Cardiac ventricle fibroblast (primary cell): ENCODE measurements around the gene SIRPG. TPM values are rescaled to one million over a fixed set of nuclear protein-coding genes. Genes with fewer than 3 reads are reported as not detected.

ENCODE experiments used
- total RNA-seq: library from RNA; depleted of rRNA; stranded (reverse); fragments of >200 nt; gene quantifications from 2 replicates; pipeline ENCODE4 v1.2.3, GENCODE V29; 2015

The SIRPG gene
- total RNA-seq = not detected in 2 replicates

GRCh38 chr20:1657556-1658334 is at the start of gene SIRPG:
TSS of gene SIRPG (minus strand) at chr20:1657779. CDS start at chr20:1657714, 65 bp downstream.

DNA sequence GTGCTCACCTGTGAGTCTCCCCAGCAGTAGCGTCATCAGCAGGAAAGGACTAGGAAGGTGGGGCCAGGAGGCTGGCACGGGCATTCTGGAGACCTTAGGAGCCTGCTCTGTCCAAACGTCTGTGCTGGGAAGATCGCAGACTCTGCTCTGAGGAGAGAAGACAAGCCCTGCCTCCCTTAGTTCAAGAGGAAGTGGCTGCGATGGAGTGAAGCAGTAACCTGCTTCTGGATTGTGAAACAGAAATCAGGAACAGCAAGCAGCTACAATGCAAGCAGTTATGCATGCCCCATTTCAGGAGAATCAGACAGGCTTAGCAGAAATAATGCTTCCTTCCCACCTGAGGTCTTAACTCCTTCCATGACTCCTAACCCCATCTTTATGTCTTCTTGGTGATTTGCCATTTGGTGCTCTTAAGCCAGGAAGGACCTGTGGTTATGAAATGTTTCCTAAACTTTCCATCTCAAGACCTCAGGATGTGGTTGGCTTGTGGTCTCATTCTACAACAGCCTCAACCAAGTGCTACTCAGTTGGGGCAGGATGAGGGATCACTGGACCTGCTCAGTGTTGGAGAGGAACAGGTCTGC is 37.6 kb downstream of the SIRPG start, which contains the start of gene SIRPB1:
Gene SIRPB1, minus strand, starts transcription at position 149 of the 584 bp plus-strand sequence. Its CDS starts 65 bp downstream, at position 84.

Other genes starting within 250 kb of the SIRPG start
- gene NSFL1C, start 190.9 kb downstream of the SIRPG start, total RNA-seq = 27.3 and 27.9 TPM in 2 replicates
- gene SIRPB2, start 166.4 kb downstream of the SIRPG start, total RNA-seq = not detected in 2 replicates
- not detected in 2 replicates for gene SIRPD, start 100.1 kb downstream of the SIRPG start, total RNA-seq
- gene SIRPB1, start 37.8 kb downstream of the SIRPG start, total RNA-seq = 1.5 and 1.7 TPM in 2 replicates
- gene SIRPA, start 237.6 kb upstream of the SIRPG start, total RNA-seq = 21.2 and 21.4 TPM in 2 replicates